Measurements from ENCODE around the gene CAMTA1.
"Not testable (repeated sequence)": the region's sequence is repeated elsewhere in the genome, so short reads cannot be mapped to it uniquely, and the experiment has no call there.

The CAMTA1 gene

DNA sequence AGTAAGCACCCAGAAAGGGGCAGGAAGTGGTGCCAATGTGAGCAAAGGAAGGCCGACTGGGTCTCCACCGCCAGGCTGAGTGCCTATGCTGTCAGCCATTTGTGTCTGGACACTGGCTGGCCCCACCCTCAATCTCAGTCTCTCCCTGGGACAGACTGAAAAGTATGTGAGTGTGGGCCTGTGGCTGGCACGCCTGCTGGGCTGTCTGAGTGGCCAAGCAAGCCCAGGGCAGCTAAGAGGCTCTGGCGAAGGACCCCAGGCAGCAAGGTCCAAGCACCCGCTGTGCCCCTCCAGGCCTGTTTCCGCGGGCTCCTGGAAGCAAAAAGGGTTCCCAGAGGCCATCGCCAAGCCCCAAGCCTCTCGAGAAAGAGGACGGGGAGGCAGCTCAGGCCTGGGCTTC is 892.6 kb downstream of the CAMTA1 start:
- DNase-seq (ENCODE audit: low spot score) = no peak

DNA sequence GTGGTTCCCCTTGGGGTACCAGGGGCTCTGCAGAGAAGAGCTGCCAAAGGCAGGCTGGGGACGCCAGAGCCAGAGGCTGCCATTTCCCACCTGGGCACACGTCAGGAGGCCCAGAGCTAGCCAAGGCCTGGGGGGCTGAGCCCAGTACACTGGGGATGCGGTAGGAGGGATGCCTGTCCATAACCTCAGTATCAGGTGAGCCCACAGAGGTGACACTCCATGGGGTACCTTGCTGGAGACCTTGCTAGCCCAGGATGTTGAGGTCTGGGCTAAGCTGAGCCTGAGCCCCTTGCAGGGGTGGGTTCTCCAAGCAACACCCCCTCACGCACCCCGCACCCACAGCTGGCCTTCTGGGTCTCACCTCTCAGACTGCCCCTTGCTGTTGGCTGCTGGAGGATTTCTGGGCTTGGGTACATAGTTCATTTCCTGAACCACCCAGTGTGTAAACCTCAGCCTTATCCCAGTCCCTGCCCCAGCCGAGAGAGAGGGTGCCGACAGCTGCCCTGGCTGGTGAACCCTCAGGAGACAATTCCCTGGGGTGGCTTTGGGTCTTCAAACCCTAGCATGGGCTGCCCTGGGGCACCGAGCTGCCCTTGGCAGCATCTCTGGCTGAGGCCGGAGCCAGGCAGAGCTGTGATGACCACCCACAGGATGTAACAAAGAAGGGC is 893.4 kb downstream of the CAMTA1 start:
- no peak for DNase-seq (ENCODE audit: low spot score)

DNA sequence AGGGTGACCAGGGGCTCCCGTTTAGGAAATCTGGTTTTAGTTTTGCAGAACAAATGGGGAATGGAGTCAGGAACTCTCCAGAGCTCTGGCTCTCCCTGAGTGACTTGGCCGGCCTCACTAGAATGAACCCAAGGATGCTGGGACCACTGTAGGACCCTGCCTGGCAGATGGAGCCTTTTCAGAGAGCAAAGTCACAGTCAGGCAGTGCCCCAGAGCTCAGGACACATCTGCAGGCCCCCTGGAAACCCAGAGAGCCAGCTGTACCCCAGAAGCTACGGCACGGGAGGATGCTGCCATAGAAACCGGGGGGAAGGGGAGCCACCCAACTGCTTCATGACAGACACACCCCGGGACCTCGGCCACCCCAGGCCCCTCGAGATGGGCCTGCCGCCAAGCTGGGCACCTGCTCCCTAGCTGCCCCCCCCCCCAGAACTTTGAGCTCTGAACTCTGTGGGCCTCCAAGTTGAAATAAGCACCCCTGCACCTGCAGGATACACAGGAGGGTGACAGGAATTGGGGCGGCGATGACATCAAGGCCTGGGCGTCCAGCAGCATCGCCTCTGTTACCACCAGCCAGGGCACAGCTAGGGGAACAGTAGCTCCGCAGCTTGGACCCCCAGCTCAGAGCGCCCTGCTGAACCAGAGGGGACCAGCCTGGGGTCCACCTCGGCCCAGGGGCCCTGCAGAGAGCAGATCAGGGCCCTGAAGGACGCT is 894.1 kb downstream of the CAMTA1 start:
- no peak for DNase-seq (ENCODE audit: low spot score)

DNA sequence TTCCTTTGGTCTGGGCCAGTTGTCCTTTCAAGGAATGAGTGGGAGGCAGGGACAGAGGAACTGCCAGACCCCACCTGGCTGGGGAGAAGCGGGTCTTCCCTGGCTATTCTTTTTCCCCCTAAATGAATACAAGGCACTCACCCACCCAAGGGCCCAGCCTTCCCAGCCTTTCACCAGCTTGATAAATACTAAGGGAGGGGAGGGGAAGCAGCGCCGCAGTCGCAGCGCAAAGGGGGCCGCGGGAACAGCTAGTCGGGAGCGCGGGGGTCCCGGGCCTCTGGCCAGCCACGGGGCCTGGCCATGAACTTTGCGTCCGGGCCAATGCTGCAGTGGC is 894.6 kb downstream of the CAMTA1 start:
- DNase-seq (ENCODE audit: low spot score) = no peak

DNA sequence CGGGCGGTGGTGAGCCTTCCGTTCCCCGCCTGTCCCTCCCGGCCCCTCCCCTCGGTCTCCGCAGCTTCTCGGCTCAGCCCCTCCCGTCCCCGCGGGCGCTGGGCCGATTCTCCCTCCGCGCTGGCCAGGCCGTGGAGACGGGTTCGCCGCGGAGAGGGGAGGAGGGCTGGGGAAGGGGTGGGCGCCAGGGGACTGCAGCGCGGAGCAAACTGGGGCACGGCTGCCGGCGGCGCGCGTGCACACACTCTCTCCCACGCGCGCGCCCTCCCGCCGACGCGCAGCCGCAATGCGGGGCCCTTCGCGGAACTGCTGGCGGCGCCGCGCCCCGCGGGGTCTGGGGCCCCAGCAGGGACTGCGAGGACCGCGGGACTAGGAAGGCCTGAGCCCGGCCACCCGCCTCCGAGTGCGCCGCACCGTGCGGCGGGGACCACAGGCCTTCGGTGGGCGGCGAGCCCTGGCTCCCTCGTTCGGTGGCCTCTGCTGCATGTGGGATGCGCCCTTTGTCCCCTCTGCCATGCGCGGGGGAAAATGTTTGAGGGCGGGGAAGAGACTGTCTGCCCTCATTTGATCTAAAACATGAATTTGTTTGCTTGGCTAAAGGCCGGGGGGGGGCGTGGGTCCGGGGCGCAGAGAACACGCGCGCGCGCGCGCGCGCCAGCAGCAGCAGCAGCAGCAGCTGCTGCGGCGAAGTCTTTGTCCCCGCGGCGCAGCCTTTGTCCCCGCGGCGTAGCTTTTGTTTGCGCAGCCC is 895.1 kb downstream of the CAMTA1 start:
- no peak for DNase-seq (ENCODE audit: low spot score)

DNA sequence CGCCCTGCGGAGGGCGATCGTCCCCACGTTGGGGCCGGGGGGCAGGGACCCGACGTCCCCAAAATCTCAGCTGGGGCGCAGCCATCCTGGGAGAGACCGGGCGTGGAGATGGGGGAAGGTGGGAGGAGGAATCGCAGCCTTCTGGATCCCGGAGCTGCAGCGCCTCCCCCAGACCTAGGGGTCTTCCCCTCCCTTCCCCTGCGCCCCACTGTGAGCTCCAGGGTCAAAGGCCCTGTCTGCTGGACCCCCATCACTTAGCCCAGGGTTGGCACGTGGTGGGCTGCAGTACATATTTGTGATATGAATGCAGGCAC is 895.7 kb downstream of the CAMTA1 start:
- DNase-seq (ENCODE audit: low spot score) = no peak

DNA sequence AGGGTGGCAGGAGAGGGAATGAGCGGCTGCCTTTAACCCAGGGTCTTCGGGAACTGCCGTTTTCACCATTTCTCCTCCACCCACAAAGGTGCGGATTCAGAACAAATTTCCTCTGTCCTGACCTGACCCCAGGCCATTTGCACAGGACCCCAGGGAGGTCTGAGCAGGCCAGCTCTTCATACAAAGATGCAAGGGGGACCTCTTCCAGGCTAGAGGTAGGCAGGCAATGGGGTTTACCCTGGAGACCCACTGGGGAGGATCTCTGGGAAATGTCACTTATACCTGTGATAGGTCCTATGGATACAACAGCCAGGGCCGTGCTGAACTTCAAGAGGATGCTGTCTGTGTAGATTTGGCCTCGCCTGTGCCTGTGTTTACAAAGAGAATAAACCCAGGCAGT is 896.1 kb downstream of the CAMTA1 start:
- DNase-seq (ENCODE audit: low spot score) = no peak

DNA sequence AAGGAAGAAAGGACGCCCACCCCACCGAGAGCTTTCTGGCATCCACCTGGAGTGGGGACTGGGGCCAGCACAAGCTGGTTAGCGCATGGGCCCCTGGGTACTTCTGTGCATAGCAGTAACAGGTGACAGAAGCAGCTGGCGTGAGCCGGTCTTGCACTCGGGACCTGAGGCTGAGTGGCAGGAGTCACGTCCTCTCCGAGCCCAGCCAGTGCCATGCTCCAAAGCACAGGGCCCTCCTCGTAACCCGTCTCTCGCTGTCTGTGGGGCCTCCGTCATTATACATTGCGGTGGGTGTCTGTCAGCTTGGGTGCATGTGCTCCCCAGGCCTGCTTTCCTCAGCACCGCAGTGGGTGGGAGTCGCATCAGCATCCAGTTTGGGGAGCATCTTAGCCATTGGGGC is 898.3 kb downstream of the CAMTA1 start:
- DNase-seq (ENCODE audit: low spot score) = no peak

DNA sequence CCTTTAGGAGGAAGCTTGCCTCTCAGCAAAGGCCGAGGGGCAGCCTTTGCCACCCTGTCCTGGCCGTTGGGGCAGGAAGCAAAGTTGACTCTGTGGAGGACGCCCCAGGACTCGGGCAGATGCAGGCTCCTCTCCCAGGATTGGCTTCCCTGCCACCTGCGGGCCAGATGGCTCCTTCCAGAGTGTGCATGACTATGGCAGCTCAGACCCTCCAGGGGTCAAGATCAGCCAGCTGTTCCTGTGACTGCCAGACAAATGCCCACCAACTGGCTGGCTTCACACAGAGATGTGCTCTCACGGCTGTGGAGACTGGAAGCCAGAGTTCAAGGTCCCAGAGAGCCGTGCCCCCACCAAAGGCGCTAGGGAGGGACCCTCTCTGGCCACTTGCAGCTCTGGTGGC is 898.9 kb downstream of the CAMTA1 start:
- no peak for DNase-seq (ENCODE audit: low spot score)

DNA sequence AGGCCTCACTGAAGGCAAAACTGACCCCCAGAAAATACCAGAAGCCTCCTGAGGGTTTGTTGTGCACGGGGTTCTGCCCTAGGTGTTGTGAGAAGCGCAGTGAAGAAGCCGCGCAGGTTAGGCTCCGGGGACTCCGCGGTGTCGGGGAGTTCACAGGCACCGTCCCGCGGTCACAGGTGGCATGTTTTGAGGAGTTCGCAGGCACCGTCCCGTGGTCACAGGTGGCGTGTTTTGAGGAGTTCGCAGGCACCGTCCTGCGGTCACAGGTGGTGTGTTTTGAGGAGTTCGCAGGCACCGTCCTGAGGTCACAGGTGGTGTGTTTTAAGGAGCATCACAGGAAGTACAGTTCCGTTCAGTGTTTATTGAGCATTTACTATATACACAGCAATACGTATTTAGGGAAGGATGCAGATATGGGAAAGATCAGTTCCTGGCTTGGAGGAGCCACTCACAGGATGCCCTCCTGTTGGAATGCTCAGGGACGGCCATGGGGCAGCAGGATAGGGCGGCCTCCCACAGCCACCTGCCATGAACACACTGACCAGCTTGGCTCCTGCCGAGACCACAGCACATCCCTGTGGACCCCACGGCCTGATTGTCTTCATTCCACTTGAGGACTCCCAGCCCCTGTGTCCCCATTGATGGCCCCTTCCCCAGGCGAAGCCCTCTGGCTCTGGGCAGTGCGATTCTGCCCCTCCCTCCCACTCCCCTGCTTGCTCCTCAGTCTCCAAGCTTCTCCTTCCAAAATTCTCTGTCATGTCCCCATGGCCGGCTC is 899.8 kb downstream of the CAMTA1 start:
- DNase-seq (ENCODE audit: low spot score) = no peak

DNA sequence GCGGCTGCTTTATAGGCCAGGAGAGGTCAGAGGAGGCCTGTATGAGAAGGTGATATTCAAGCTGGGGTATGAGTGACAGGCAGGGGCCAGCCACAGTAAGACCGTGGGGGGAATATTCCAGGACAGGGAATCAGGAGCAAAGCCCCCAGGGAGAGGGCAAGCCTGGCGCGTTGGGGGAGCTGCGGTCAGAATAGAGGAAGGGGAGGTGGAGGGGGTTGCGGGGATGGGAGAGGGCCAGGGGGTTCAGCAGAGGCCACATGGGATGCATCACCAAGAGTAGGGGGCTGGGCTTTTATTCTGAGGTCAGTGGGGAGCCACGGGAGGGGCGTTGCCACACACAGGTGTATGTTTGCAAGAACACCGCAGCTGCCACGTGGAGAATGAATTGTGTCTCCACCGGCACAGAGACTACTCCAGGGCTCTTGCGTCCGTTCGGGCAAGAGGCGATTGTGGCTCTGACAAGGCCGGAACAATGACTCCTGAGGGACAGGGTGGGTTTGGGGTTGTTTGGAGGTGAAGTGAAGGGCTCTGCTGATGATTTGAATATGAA is 901.1 kb downstream of the CAMTA1 start:
- DNase-seq (ENCODE audit: low spot score) = no peak

DNA sequence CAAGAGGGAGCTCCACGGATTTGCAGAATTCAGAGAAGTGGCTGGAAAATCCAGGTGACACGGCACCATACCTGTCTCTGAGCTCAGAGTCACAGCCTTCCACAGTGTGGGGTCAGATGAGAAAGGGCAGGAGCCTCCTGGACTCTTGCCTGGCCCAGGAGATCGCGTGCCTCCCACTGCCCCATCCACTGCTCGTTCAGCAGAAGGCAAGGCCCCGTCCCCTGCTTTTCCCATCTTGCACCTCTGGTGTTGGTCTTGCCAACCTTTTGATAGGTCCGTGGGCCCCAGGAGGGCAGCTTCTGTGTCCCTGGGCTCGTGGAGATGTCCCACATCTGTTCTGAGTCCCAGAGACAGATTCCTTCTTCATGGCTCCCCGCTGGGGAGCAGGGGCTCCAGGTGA is 902.2 kb downstream of the CAMTA1 start:
- DNase-seq (ENCODE audit: low spot score) = no peak

DNA sequence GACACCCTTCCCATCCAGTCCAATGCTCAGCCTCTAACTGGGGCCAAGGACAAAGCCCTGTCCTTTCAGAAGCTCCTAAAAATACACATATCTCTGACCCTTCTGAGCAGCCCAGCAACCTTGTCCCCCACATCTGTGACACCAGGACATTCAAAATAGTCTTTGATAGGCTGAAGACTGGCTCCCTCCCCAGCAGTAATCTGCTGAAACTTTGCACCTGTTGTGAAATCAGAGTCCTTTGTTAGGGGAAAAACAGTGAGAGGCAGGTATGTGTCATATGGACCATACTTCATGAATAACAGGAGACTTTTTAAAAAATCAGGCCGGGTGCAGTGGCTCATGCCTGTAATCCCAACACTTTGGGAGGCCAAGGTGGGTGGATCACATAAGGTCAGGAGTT is 903.4 kb downstream of the CAMTA1 start:
- no peak for DNase-seq (ENCODE audit: low spot score)

DNA sequence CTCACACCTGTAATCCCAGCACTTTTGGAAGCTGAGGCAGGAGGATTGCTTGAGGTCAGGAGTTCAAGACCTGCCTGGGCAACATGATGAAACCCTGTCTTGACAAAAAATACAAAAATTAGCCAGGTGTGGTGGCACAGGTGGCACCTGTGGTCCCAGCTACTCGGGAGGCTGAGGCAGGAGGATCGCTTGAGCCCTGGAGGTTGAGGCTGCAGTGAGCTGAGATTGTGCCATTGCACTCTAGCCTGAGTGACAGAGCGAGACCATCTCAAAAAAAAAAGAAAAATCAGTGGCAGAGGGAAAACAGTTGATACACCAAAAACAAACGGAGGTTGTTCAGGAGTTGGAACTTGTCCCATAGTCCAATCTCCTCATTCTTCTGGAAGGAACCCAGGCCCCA is 904.1 kb downstream of the CAMTA1 start:
- DNase-seq (ENCODE audit: low spot score) = not testable (repeated sequence)

DNA sequence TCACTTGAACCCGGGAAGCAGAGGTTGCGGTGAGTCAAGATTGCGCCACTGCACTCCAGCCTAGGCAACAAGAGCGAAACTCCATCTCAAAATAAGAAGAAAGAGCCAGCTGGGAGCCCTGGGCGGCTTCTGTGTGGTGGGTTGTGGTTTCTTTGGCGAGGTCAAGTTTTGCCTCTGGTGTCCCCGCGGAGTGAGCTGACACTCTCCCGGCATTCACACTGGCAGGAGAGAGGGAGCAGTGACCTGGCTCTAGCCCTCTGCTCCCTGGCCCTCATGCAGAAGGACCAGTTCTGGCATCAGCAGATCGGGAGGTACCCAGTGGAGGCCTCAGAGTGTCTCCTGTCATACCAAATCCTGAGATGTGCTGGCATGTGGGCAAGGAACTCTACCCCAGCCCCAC is 904.8 kb downstream of the CAMTA1 start:
- no peak for DNase-seq (ENCODE audit: low spot score)

DNA sequence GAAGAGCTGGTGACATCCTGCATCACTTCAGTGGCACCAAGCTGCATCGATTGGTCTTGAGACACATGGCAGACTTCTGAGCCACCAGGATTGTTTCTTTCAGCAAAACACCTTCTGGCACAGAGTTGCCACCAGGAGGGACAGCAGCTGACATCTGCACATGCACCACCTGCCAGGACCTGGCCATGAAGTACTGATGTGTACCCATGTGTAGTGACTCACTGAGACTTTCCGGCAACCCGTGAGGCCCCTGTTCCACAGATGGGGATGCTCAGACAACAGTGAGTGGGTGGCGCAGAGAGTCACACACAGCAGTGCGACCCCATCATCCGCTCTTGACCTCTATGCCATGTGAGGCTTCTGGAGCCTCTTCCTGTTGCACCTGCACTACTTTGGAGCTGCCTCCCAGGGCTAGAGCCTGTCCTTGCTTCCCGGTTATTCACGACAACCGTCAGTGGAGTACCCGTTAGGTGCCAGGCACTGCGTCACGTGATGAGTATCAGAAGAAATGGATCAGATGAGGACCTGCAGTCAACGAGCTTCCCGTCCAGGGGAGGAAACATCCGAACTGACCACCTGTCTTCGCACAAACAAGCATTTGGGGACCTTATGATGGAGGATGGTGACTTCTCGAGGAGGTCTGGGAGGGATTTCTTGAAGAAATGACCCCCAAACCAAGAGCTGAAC is 905.4 kb downstream of the CAMTA1 start:
- DNase-seq (ENCODE audit: low spot score) = no peak

DNA sequence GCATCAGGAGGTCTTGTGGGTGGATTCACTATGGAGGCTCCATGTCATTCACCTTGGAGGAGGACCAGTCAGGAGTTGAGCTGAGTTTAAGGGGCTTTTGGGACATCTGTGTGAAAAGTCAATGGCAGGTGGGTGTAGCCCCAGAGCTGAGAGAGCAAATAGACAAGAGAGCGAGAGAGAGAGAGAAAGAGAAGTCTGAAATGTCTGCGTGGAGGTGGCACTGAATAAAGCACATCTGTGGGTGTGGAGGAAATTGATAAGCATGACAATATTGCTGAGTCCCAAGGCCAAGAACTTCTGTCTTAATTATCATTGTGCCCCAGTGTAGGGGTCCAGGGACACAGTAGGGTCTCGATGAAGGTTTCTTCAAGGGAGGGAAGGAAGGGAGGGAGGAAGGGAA is 906.3 kb downstream of the CAMTA1 start:
- no peak for DNase-seq (ENCODE audit: low spot score)

DNA sequence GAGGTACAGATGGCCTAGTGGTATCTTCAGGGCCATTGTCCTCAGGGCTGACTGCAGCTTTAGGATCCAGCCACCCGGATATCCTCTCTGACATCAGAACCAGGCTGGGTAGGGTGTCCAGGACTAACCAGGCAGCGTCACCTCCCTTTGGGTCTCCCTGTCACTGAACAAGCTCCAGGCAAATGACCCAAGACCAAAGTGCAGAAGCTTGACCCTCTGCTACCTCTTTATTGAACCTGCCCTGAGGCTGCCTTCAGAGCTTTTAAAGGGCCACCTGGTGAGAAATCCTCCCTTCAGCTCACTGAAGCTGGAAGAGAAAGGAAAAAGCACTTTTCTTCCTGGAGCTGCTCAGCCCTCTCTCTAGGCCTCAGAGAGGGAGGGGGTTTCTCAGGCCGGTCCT is 906.8 kb downstream of the CAMTA1 start:
- no peak for DNase-seq (ENCODE audit: low spot score)

DNA sequence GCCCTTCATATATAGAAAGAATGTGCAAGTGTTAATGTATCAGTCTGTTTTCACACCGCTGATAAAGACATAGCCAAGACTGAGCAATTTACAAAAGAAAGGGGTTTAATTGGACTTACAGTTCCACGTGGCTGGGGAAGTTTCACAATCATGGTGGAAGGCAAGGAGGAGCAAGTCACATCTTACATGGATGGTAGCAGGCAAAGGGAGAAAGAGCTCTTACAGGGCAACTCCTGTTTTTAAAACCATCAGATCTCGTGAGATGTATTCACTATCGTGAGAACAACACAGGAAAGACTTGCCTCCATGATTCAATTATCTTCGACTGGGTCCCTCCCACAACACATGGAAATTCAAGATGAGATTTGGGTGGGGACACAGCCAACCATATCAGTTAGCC is 907.8 kb downstream of the CAMTA1 start:
- not testable (repeated sequence) for DNase-seq (ENCODE audit: low spot score)

DNA sequence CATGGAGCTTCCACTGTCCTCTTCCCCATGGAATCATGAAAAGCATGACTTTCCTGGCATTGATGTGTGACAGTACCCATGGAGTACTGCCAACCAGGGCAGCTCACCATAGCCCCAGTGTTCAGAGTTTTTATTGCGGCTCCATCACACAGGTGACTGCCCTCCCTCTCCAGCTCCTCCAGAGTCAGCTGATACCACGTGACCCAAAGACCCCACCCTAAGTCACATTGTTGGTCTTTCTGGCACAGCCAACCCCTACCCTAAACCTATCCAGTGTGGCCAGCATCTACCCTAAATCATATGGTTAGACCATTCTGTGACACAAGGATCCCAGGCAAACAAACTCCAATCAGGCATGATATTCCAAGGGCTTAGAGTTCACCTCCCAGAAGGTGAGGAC is 908.4 kb downstream of the CAMTA1 start:
- DNase-seq (ENCODE audit: low spot score) = no peak

DNA sequence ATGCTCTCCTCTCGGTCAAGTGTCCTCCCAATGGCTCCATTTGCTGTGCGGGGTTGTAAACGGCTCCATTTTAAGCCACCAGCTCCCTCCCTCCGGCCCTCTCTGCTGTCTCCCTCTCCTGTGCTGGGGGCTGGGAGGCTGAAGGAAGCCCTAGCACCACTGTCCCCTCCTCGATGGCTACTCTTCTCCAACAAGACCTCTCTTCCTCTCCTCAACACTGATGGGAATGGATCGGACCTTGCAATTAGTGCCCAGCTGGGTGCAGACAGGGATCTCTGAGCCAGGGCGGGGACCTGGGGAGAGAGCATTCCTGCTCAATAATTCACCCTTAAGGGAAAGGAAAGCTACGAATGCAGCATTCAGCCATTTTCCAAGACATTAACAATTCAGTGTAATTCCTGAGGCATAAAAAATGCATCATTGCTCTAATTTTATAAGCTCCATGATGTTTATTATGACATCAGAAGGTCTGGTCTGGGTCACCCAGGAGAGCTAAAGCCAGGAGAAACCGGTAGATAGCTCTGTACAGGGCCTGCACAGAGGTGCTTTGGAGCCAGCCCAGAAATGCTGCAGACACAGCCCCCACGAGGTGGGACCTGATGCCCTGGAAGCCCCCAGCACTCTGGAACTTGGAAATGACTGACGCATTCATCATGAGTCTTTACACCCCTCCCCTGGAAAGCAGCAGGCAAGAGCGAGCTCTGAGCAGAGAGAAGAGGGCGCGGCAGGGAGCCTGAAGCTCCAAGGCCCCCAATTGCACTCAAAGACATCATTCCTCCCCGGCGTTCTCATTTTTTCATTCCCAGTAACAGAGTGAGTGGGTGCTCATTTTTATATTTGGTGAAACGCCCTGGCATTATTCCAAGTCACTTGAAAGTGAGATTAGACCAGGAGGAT is 909.6 kb downstream of the CAMTA1 start:
- DNase-seq (ENCODE audit: low spot score) = no peak

All from COLO829 (cell line).